Duodenal mucosa (tissue), 2 donors: Measurements from ENCODE around the gene UTY.
"Not testable (repeated sequence)": the region's sequence is repeated elsewhere in the genome, so short reads cannot be mapped to it uniquely, and the experiment has no call there.

ENCODE experiments used
- H3K27ac ChIP-seq: one replicate; pipeline ENCODE4 v1.7.0; 2013; ENCODE audit warnings: low read depth, low read length
- H3K27me3 ChIP-seq, 2 donors: one replicate each; pipeline ENCODE4 v1.7.0; 2013; ENCODE audit warnings: low read length in 2 of 2, control low read depth in 1 of 2; ENCODE audit not compliant: insufficient read depth in 2 of 2, control insufficient read depth in 1 of 2
- H3K36me3 ChIP-seq, 2 donors: one replicate each; pipeline ENCODE4 v1.7.0; 2013; ENCODE audit warnings: low read length in 2 of 2, control low read depth in 1 of 2; ENCODE audit not compliant: insufficient read depth in 2 of 2, control insufficient read depth in 1 of 2
- H3K4me1 ChIP-seq, 2 donors: one replicate each; pipeline ENCODE4 v1.7.0; 2013; ENCODE audit warnings: low read length in 2 of 2, control low read depth in 1 of 2; ENCODE audit not compliant: insufficient read depth in 2 of 2, control insufficient read depth in 1 of 2
- H3K4me3 ChIP-seq, 2 donors: one replicate each; pipeline ENCODE4 v1.7.0; 2013; ENCODE audit warnings: low read length in 2 of 2, low read depth in 1 of 2
- H3K9ac ChIP-seq, 2 donors: one replicate each; pipeline ENCODE4 v1.7.0; 2013; ENCODE audit warnings: low read length in 2 of 2, low read depth in 1 of 2
- H3K9me3 ChIP-seq, 2 donors: one replicate each; pipeline ENCODE4 v1.7.0; 2013; ENCODE audit warnings: low read length in 2 of 2, control low read depth in 1 of 2; ENCODE audit not compliant: control insufficient read depth in 1 of 2

The UTY gene

GRCh38 chrY:13271706-13272105 is 208.1 kb downstream of the UTY start:
- Histone ChIP-seq H3K9me3 (no peaks in the 10 kb centered on the region), H3K27me3 (no peaks in the 10 kb centered on the region), H3K27ac (no peak overlapping the region), H3K36me3 (peaks cover 12 to 17% of the 10 kb centered on the region in 2 donors), H3K9ac (no peak overlapping the region), H3K4me3 (no peak overlapping the region), H3K4me1 (no peaks in the 10 kb centered on the region)

GRCh38 chrY:13253941-13254440 is 225.8 kb downstream of the UTY start:
- not testable (repeated sequence) for H3K9ac ChIP-seq, H3K4me3 ChIP-seq, H3K4me1 ChIP-seq, H3K9me3 ChIP-seq, H3K27me3 ChIP-seq, H3K27ac ChIP-seq
- H3K36me3 ChIP-seq: peaks cover 0 to 17% of the 10 kb centered on the region in 2 donors

- H3K27me3 ChIP-seq: no peaks in the 10 kb centered on the region
- H3K36me3 ChIP-seq: no peaks in the 10 kb centered on the region
- no peaks in the 10 kb centered on the region for H3K4me1 ChIP-seq
- H3K27ac ChIP-seq: no peak overlapping the region
- H3K9ac ChIP-seq: no peak overlapping the region
- no peaks in the 10 kb centered on the region for H3K9me3 ChIP-seq
- no peak overlapping the region for H3K4me3 ChIP-seq
These were observed 229.4 kb downstream of the UTY start for GRCh38 chrY:13250421-13250820.

GRCh38 chrY:13243716-13244115 is 236.1 kb downstream of the UTY start:
- no peaks in the 10 kb centered on the region for H3K9me3 ChIP-seq
- no peak overlapping the region for H3K27ac ChIP-seq
- no peak overlapping the region for H3K4me3 ChIP-seq
- H3K9ac ChIP-seq: no peak overlapping the region
- no peaks in the 10 kb centered on the region for H3K36me3 ChIP-seq
- H3K27me3 ChIP-seq: no peaks in the 10 kb centered on the region
- no peaks in the 10 kb centered on the region for H3K4me1 ChIP-seq

GRCh38 chrY:13233901-13234300 is 245.9 kb downstream of the UTY start:
- Histone ChIP-seq H3K4me3 (no peak overlapping the region), H3K27me3 (no peaks in the 10 kb centered on the region), H3K9ac (no peak overlapping the region), H3K4me1 (no peaks in the 10 kb centered on the region), H3K9me3 (no peaks in the 10 kb centered on the region), H3K27ac (no peak overlapping the region), H3K36me3 (peaks cover 0 to 12% of the 10 kb centered on the region in 2 donors)

- no peak overlapping the region for H3K9ac ChIP-seq
- H3K4me1 ChIP-seq: no peaks in the 10 kb centered on the region
- no peaks in the 10 kb centered on the region for H3K27me3 ChIP-seq
- no peak overlapping the region for H3K27ac ChIP-seq
- H3K4me3 ChIP-seq: no peak overlapping the region
- peaks cover 0 to 6% of the 10 kb centered on the region in 2 donors for H3K36me3 ChIP-seq
- H3K9me3 ChIP-seq: no peaks in the 10 kb centered on the region
These were observed 246.7 kb downstream of the UTY start for GRCh38 chrY:13233118-13233517.

GRCh38 chrY:13227354-13227953 is 252.4 kb downstream of the UTY start:
- H3K27ac ChIP-seq: no peak overlapping the region
- no peaks in the 10 kb centered on the region for H3K9me3 ChIP-seq
- no peaks in the 10 kb centered on the region for H3K27me3 ChIP-seq
- no peaks in the 10 kb centered on the region for H3K36me3 ChIP-seq
- no peak overlapping the region for H3K9ac ChIP-seq
- H3K4me1 ChIP-seq: no peaks in the 10 kb centered on the region
- H3K4me3 ChIP-seq: no peak overlapping the region

GRCh38 chrY:13210961-13211646 is 268.7 kb downstream of the UTY start:
- H3K4me3 ChIP-seq: no peak overlapping the region
- no peaks in the 10 kb centered on the region for H3K27me3 ChIP-seq
- no peaks in the 10 kb centered on the region for H3K4me1 ChIP-seq
- no peak overlapping the region for H3K9ac ChIP-seq
- H3K36me3 ChIP-seq: no peaks in the 10 kb centered on the region
- peaks cover 0 to 7% of the 10 kb centered on the region in 2 donors for H3K9me3 ChIP-seq
- no peak overlapping the region for H3K27ac ChIP-seq

- Histone ChIP-seq H3K9ac (no peak overlapping the region), H3K4me1 (no peaks in the 10 kb centered on the region), H3K27ac (no peak overlapping the region), H3K27me3 (no peaks in the 10 kb centered on the region), H3K9me3 (no peaks in the 10 kb centered on the region), H3K36me3 (no peaks in the 10 kb centered on the region), H3K4me3 (no peak overlapping the region)
These were observed 274.6 kb downstream of the UTY start for GRCh38 chrY:13205214-13205613.
